Chondrocyte (in vitro differentiated cells): ENCODE results near the gene PBX4. TPM values are rescaled to one million over a fixed set of nuclear protein-coding genes. Genes with fewer than 3 reads are reported as not detected.
A peak's percentile ranks its signal among the peaks of the same experiment; 100 is the strongest.

Experiments used
- DNase-seq: peaks from one replicate; pipeline ENCODE4 v3.0.0; 2021; ENCODE audit warnings: mixed read lengths, low spot score
- H3K27ac Mint-ChIP-seq: one replicate; pipeline ENCODE4 v1.8.0; 2021; ENCODE audit warnings: mild to moderate bottlenecking, moderate library complexity, mixed read lengths; ENCODE audit not compliant: unreplicated experiment
- H3K27me3 Mint-ChIP-seq: 2 replicates; pipeline ENCODE4 v1.8.0; 2021; ENCODE audit warnings: low read depth, mixed read lengths
- H3K36me3 Mint-ChIP-seq: 2 replicates; pipeline ENCODE4 v1.8.0; 2021; ENCODE audit warnings: low read depth, mixed read lengths
- H3K4me1 Mint-ChIP-seq: 2 replicates; pipeline ENCODE4 v1.8.0; 2021; ENCODE audit warnings: low read depth, mild to moderate bottlenecking, mixed read lengths
- H3K4me3 Mint-ChIP-seq: one replicate; pipeline ENCODE4 v1.8.0; 2021; ENCODE audit warnings: mild to moderate bottlenecking, moderate library complexity, mixed read lengths; ENCODE audit not compliant: unreplicated experiment
- H3K9me3 Mint-ChIP-seq: 2 replicates; pipeline ENCODE4 v1.8.0; 2021; ENCODE audit warnings: low read depth, mixed read lengths
- total RNA-seq: library from RNA; stranded (reverse); gene quantifications from 3 replicates; pipeline ENCODE4 v1.2.1, GENCODE V29; 2021
- TF ChIP-seq, protein P1 (sequence below): fragments of 200-600 bp; sonication (generic); IDR thresholded peaks from 2 replicates; pipeline ENCODE4 v1.5.0; 2021; ENCODE audit warnings: antibody characterized with exemption, mild to moderate bottlenecking, moderate library complexity

PBX4 gene
- total RNA-seq, 1 donor from 2014 or later, result 1.2 TPM

GRCh38 chr19:19628501-19629134, 10.1 kb upstream of the PBX4 start:
- H3K27ac Mint-ChIP-seq, result peak overlapping the region; percentile 41
- DNase-seq, result no peak
- H3K4me3 Mint-ChIP-seq, result peak overlapping the region; percentile 62
- peaks cover 6% of the 10 kb centered on the region for H3K36me3 Mint-ChIP-seq
- TF ChIP-seq, protein P1, sequence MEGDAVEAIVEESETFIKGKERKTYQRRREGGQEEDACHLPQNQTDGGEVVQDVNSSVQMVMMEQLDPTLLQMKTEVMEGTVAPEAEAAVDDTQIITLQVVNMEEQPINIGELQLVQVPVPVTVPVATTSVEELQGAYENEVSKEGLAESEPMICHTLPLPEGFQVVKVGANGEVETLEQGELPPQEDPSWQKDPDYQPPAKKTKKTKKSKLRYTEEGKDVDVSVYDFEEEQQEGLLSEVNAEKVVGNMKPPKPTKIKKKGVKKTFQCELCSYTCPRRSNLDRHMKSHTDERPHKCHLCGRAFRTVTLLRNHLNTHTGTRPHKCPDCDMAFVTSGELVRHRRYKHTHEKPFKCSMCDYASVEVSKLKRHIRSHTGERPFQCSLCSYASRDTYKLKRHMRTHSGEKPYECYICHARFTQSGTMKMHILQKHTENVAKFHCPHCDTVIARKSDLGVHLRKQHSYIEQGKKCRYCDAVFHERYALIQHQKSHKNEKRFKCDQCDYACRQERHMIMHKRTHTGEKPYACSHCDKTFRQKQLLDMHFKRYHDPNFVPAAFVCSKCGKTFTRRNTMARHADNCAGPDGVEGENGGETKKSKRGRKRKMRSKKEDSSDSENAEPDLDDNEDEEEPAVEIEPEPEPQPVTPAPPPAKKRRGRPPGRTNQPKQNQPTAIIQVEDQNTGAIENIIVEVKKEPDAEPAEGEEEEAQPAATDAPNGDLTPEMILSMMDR, result no peak
- no peaks in the 10 kb centered on the region for H3K27me3 Mint-ChIP-seq
- no peaks in the 10 kb centered on the region for H3K9me3 Mint-ChIP-seq
- H3K4me1 Mint-ChIP-seq, result peaks cover 13% of the 10 kb centered on the region

DNA sequence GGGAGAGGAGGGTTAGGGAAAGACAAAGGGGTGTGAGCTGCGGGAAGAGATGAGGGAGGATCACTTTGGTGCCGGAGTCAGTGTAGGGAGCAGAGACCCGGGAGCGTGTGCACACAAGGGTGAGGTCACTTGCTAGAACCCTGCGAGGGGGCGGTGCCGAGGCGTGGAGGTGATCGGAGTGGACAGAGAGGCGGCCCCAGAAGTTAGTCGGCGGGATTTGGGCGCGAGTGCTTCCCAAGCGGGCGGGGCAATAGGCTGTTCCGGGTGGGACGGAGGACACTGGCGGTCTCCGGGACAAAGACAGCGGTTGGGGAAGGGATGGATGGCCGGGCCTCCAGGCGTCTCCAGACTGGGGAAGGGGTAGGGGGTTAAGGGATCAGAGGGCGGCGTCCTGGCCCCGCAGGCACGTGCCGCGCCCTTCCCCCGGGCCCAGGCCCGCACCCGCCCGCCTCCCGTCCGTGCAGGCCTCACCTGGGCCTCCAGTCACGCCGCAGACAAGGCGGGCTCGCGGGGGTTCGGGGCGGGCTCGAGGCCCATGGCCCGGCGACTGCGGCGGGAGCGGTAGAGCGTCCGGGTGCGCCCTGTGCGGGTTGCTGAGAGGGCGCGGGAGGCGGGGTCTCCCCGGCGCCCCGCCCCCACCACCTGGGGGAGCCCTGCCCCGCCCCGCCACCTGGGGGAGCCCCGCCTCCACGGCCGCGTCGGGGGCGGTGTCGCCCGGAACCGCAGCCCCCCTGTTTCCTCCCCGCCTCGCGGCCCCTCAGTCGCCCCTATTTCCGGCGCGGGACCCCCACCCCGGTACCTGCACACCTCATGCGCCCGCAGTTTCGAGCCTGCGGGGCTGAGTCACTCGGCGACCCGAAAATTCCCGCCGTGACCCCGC, 9.4 kb upstream of the PBX4 start, which contains the start of gene LPAR2:
LPAR2 (minus strand) TSS at position 600 of the 880 bp plus-strand sequence. CDS start 945 bp downstream, outside the sequence.
- no peak for DNase-seq
- Mint-ChIP-seq H3K4me1 (peaks cover 13% of the 10 kb centered on the region), H3K4me3 (peak within 1 kb of the TSS; percentile 72), H3K9me3 (no peaks in the 10 kb centered on the region), H3K27ac (peak within 1 kb of the TSS; percentile 41), H3K27me3 (no peaks in the 10 kb centered on the region), H3K36me3 (peaks cover 1% of the 10 kb centered on the region)
- TF ChIP-seq, protein P1, result no peak

DNA sequence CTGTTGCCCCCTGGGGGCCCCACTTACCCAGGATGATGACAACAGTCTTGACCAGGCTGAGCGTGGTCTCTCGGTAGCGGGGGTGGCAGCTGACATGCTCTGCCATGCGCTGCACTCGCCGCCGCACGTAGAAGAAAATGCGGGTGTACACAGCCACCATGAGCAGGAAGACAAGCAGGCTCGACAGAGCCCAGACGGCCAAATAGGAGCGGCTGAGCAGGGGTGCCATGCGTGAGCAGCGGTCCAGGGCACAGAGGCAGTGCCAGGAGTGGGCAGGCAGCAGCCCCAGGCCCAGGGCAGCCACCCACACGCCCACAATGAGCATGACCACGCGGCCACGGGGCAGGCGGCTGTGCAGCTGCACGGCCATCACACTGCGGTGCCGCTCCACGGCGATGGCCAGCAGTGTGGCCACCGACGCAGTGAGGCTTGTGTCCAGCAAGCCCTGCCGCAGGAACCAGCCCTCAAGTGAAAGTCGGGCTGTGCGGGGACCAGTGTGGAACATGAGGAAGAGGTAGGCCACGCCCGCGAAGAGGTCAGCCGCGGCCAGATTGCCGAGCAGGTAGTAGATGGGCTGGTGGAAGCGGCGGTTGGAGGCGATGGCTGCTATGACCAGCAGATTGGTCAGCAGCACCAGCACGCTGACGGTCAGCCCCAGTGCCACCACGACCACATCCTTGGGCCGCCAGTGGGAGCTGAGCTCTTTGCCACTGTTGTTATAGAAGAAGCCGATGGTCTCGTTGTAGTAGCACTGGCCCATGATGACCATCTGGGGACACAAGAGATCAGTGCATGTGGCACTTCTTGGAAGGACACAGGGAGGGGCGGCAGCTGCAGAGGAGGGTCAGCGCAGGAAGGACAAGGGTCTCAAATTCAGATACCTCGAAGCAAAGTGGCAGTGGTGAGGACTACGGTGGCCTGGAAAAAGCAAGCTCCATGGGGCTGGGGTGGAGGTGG, 8.3 kb upstream of the PBX4 start:
- H3K36me3 Mint-ChIP-seq, result no peaks in the 10 kb centered on the region
- H3K9me3 Mint-ChIP-seq, result no peaks in the 10 kb centered on the region
- peak overlapping the region; percentile 18 for H3K27ac Mint-ChIP-seq
- TF ChIP-seq, protein P1, result no peak
- DNase-seq, result peak; percentile 92
- H3K4me3 Mint-ChIP-seq, result peak overlapping the region; percentile 72
- no peaks in the 10 kb centered on the region for H3K27me3 Mint-ChIP-seq
- peaks cover 13% of the 10 kb centered on the region for H3K4me1 Mint-ChIP-seq

DNA sequence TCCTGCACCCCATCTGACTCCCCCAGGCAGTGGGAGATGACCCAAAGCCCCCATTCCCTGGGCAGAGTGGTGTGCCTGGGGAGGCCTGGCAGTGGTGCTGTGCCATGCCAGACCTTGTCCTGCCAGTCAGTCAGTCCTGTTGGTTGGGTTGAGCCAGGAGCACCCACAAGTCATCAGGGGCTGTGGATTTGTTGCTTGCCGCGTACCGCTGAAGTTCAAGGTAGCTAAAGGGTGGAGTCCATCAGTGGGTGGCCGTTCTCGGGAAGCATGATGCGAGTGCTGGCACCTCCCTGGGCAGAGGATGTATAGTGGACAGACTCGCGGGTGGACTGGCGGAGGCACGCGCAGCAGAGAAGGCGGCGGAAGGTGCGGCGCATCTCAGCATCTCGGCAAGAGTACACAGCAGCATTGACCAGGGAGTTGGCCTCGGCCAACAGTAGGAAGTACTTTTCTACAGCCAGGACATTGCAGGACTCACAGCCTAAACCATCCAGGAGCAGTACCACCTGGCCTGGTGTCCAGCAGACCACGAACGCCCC, 5.6 kb upstream of the PBX4 start:
- TF ChIP-seq, protein P1, result no peak
- H3K9me3 Mint-ChIP-seq, result no peaks in the 10 kb centered on the region
- no peak overlapping the region for H3K27ac Mint-ChIP-seq
- no peaks in the 10 kb centered on the region for H3K36me3 Mint-ChIP-seq
- H3K4me1 Mint-ChIP-seq, result peaks cover 15% of the 10 kb centered on the region
- no peak for DNase-seq
- no peak overlapping the region for H3K4me3 Mint-ChIP-seq
- H3K27me3 Mint-ChIP-seq, result no peaks in the 10 kb centered on the region
